CD14-positive monocyte (primary cell): ENCODE results near the gene MEOX2. TPM values are rescaled to one million over a fixed set of nuclear protein-coding genes. Genes with fewer than 3 reads are reported as not detected.

Experiments used
- DNase-seq, 3 donors: peaks; one replicate each; pipeline ENCODE4 v3.0.0-alpha.2; 2011 to 2022
- H2AFZ ChIP-seq: 2 replicates; pipeline ENCODE4 v1.6.0; 2012; ENCODE audit warnings: mild to moderate bottlenecking, low read depth, low read length, inconsistent platforms; ENCODE audit not compliant: insufficient read depth, poor library complexity, severe bottlenecking
- H3K27ac ChIP-seq, 2 donors: 1 replicate in 1 of 2; 2 replicates in 1 of 2; pipeline ENCODE4 v1.5.1; 2012 to 2013; ENCODE audit warnings: low read length in 2 of 2, control low read depth in 1 of 2, inconsistent platforms in 1 of 2, low read depth in 1 of 2, mild to moderate bottlenecking in 1 of 2
- H3K27me3 ChIP-seq, 2 donors: one replicate each; pipeline versions ENCODE4 v1.6.0 to v1.6.1; 2011 to 2013; ENCODE audit warnings: low read length in 2 of 2; ENCODE audit not compliant: control insufficient read depth in 2 of 2, insufficient read depth in 2 of 2
- H3K36me3 ChIP-seq, 2 donors: replicated peaks in 1 of 2; 1 replicate in 1 of 2; 2 replicates in 1 of 2; pipeline versions ENCODE4 v1.5.1 to v1.6.1; 2012 to 2013; ENCODE audit warnings: low read length in 2 of 2, control low read depth in 1 of 2, inconsistent platforms in 1 of 2, mild to moderate bottlenecking in 1 of 2; ENCODE audit not compliant: insufficient read depth in 2 of 2, control insufficient read depth in 1 of 2
- H3K4me1 ChIP-seq, 2 donors: 1 replicate in 1 of 2; 2 replicates in 1 of 2; pipeline versions ENCODE4 v1.5.1 to v1.6.1; 2012 to 2013; ENCODE audit warnings: low read length in 2 of 2, control low read depth in 1 of 2, inconsistent platforms in 1 of 2, mild to moderate bottlenecking in 1 of 2, moderate library complexity in 1 of 2; ENCODE audit not compliant: insufficient read depth in 2 of 2, control insufficient read depth in 1 of 2
- H3K4me2 ChIP-seq: replicated peaks from 2 replicates; pipeline ENCODE3; 2012; ENCODE audit warnings: low read length, moderate library complexity, mild to moderate bottlenecking; ENCODE audit not compliant: poor library complexity, severe bottlenecking; ENCODE audit errors: extremely low read depth
- H3K4me3 ChIP-seq, 3 experiments: fragments of 200-600 bp in 1 of 3; sonication (generic) in 1 of 3; replicated peaks in 1 of 3; 1 replicate in 2 of 3; 2 replicates in 1 of 3; pipeline ENCODE4 v1.5.1; 2011 to 2013; ENCODE audit warnings: low read length in 3 of 3, mild to moderate bottlenecking in 3 of 3, control low read depth in 2 of 3, low read depth in 2 of 3, inconsistent platforms in 1 of 3, moderate library complexity in 1 of 3
- H3K79me2 ChIP-seq: 2 replicates; pipeline ENCODE4 v1.6.0; 2012; ENCODE audit warnings: mild to moderate bottlenecking, control low read depth, inconsistent platforms, low read length, moderate library complexity; ENCODE audit not compliant: insufficient read depth
- H3K9ac ChIP-seq: 2 replicates; pipeline ENCODE4 v1.6.0; 2017; ENCODE audit warnings: low read length, mild to moderate bottlenecking; ENCODE audit not compliant: insufficient read depth, poor library complexity, severe bottlenecking
- H3K9me3 ChIP-seq, 2 donors: replicated peaks in 1 of 2; 1 replicate in 1 of 2; 2 replicates in 1 of 2; pipeline versions ENCODE4 v1.5.1 to v1.6.1; 2012 to 2013; ENCODE audit warnings: low read length in 2 of 2, control low read depth in 1 of 2; ENCODE audit not compliant: control insufficient read depth in 1 of 2, insufficient read depth in 1 of 2
- H4K20me1 ChIP-seq: 2 replicates; pipeline ENCODE4 v1.6.0; 2012; ENCODE audit warnings: mild to moderate bottlenecking, low read length, control low read depth, moderate library complexity; ENCODE audit not compliant: insufficient read depth
- H3K27ac Mint-ChIP-seq, 7 donors: one replicate each; pipeline ENCODE4 v1.8.0; 2020; ENCODE audit warnings: mild to moderate bottlenecking in 7 of 7, mixed read lengths in 7 of 7, moderate library complexity in 6 of 7, inconsistent platforms in 2 of 7
- H3K27me3 Mint-ChIP-seq, 3 donors: one replicate each; pipeline ENCODE4 v1.8.0; 2021 to 2022; ENCODE audit warnings: low read depth in 3 of 3, mild to moderate bottlenecking in 3 of 3, mixed read lengths in 3 of 3, moderate library complexity in 3 of 3, inconsistent platforms in 1 of 3
- H3K36me3 Mint-ChIP-seq, 2 donors: one replicate each; pipeline ENCODE4 v1.8.0; 2020; ENCODE audit warnings: mixed read lengths in 2 of 2, inconsistent platforms in 1 of 2, mild to moderate bottlenecking in 1 of 2
- H3K4me1 Mint-ChIP-seq: one replicate; pipeline ENCODE4 v1.8.0; 2020; ENCODE audit warnings: mild to moderate bottlenecking, mixed read lengths
- H3K4me3 Mint-ChIP-seq, 2 donors: one replicate each; pipeline ENCODE4 v1.8.0; 2020; ENCODE audit warnings: mild to moderate bottlenecking in 2 of 2, mixed read lengths in 2 of 2, moderate library complexity in 1 of 2
- H3K9me3 Mint-ChIP-seq, 7 donors: one replicate each; pipeline ENCODE4 v1.8.0; 2020 to 2022; ENCODE audit warnings: mixed read lengths in 7 of 7, mild to moderate bottlenecking in 6 of 7, moderate library complexity in 6 of 7, inconsistent platforms in 2 of 7
- CTCF ChIP-seq: fragments of 200-600 bp; IDR thresholded peaks from one replicate; pipeline ENCODE4 v1.8.0; 2022; ENCODE audit warnings: antibody characterized with exemption, mild to moderate bottlenecking
- WGBS: methylation state at CpG from one replicate; pipeline ENCODE4 v1.1.5; 2013; ENCODE audit warnings: missing lambda C conversion rate; ENCODE audit not compliant: insufficient coverage; 5-methylcytosine and 5-hydroxymethylcytosine counted together
- intact Hi-C, 2 donors: fragments of 100-400 bp; cut with micrococcal nuclease; formaldehyde crosslinking; loops; one replicate each; pipeline versions ENCODE4 v1.15.0 to v1.15.1; 2023
- polyA plus RNA-seq, 3 donors: library from polyadenylated mRNA; depleted of rRNA in 1 of 3; unstranded in 2 of 3; stranded (reverse) in 1 of 3; fragments of 300-500 nt in 2 of 3; fragments of >200 nt in 1 of 3; fragmentation: Illumina TruSeq in 2 of 3; gene quantifications; 1 replicate in 2 of 3; 2 replicates in 1 of 3; pipeline ENCODE4 v1.2.3, GENCODE V29; 2012 to 2021

Gene MEOX2
- polyA plus RNA-seq, 3 donors = not detected

- Mint-ChIP-seq H3K36me3 (no peaks in the 10 kb centered on the region), H3K9me3 (peaks cover 0 to 3% (median 2%) of the 10 kb centered on the region in 7 donors), H3K4me1 (peaks cover 2% of the 10 kb centered on the region), H3K27me3 (no peaks in the 10 kb centered on the region), H3K27ac (no peak overlapping the region), H3K4me3 (no peak overlapping the region)
- H4K20me1 ChIP-seq = no peaks in the 10 kb centered on the region
- H2AFZ ChIP-seq = no peak overlapping the region
- no peak overlapping the region for H3K4me2 ChIP-seq
- no peaks in the 10 kb centered on the region for H3K4me1 ChIP-seq
- H3K9ac ChIP-seq = no peak overlapping the region
- WGBS = no CpG with 5 or more reads among the region's 1 CpG
- intact Hi-C loops = no loop called here
- H3K79me2 ChIP-seq = no peaks in the 10 kb centered on the region
- H3K4me3 ChIP-seq = no peak overlapping the region
- peaks cover 0 to under 1% of the 10 kb centered on the region in 2 donors for H3K9me3 ChIP-seq
- no peak for DNase-seq
- no peak overlapping the region for H3K27ac ChIP-seq
- H3K36me3 ChIP-seq = no peaks in the 10 kb centered on the region
- H3K27me3 ChIP-seq = no peaks in the 10 kb centered on the region
- no peak for TF ChIP-seq CTCF
Observed at GRCh38 chr7:15707570-15707969, 21.1 kb upstream of the MEOX2 start.

- Histone ChIP-seq H3K4me1 (no peaks in the 10 kb centered on the region), H3K79me2 (no peaks in the 10 kb centered on the region), H3K27ac (no peak overlapping the region), H3K27me3 (no peaks in the 10 kb centered on the region), H3K9ac (no peak overlapping the region), H3K4me3 (no peak overlapping the region), H4K20me1 (no peaks in the 10 kb centered on the region), H3K9me3 (peaks cover 0 to 5% of the 10 kb centered on the region in 2 donors), H3K4me2 (no peak overlapping the region), H3K36me3 (no peaks in the 10 kb centered on the region), H2AFZ (no peak overlapping the region)
- Mint-ChIP-seq H3K27ac (no peak overlapping the region), H3K4me3 (no peak overlapping the region), H3K27me3 (peaks cover 0 to 3% (median 1%) of the 10 kb centered on the region in 3 donors), H3K36me3 (no peaks in the 10 kb centered on the region), H3K4me1 (no peaks in the 10 kb centered on the region), H3K9me3 (peaks cover 0 to 9% (median 5%) of the 10 kb centered on the region in 7 donors)
- intact Hi-C loops = no loop called here
- WGBS = no CpG with 5 or more reads among the region's 1 CpG
- no peak for TF ChIP-seq CTCF
- DNase-seq = no peak
Observed at GRCh38 chr7:15703732-15704131, 17.2 kb upstream of the MEOX2 start.
